ENCODE data around the gene TRAPPC12. TPM values are rescaled to one million over a fixed set of nuclear protein-coding genes. Genes with fewer than 3 reads are reported as not detected.

TRAPPC12 gene
- total and polyA plus RNA-seq, 4 experiments from 2014 or later = 18.0 to 137 (median 94.7) TPM

- Histone ChIP-seq H3K4me1 (ENCODE audit: insufficient read depth, low read length) (no peaks in the 10 kb centered on the region), H3K4me3 (ENCODE audit: low read length in 2 of 2) (no peak overlapping the region), H3K9me3 (ENCODE audit: control insufficient read depth in 1 of 2, low read length in 2 of 2) (no peaks in the 10 kb centered on the region), H3K27ac (ENCODE audit: low read depth, low read length) (no peak overlapping the region), H3K27me3 (ENCODE audit: insufficient read depth, low read length) (no peaks in the 10 kb centered on the region), H3K36me3 (ENCODE audit: insufficient read depth, low read length) (no peaks in the 10 kb centered on the region)
- Mint-ChIP-seq H3K4me1 (no peaks in the 10 kb centered on the region), H3K9me3 (no peaks in the 10 kb centered on the region), H3K27ac (no peak overlapping the region), H3K27me3 (no peaks in the 10 kb centered on the region), H3K36me3 (no peaks in the 10 kb centered on the region), H3K4me3 (no peak overlapping the region)
- POLR2A ChIA-PET (ENCODE audit: partially characterized antibody) = no interaction called here
- CTCF ChIA-PET (ENCODE audit: partially characterized antibody) = no interaction called here
- DNase-seq = no peak
- intact Hi-C loops (cut with micrococcal nuclease) = no loop called here
Observed at GRCh38 chr2:3527886-3528785, 148.6 kb downstream of the TRAPPC12 start.

Other genes starting within 250 kb of the TRAPPC12 start
- 10 to 100 TPM; 18.2 to 20.4 TPM for gene EIPR1, start 1.9 kb upstream of the TRAPPC12 start, total RNA-seq
- 10 to 100 TPM; 31.9 to 48.0 TPM for gene EIPR1, start 1.9 kb upstream of the TRAPPC12 start, polyA plus RNA-seq
- 10 to 100 TPM; 32.3 to 36.4 TPM for gene ADI1, start 139.8 kb downstream of the TRAPPC12 start, total RNA-seq
- 100 to 1,000 TPM in 1 of 2 donors, 10 to 100 TPM in 1; 52.5 to 115 TPM for gene ADI1, start 139.8 kb downstream of the TRAPPC12 start, polyA plus RNA-seq
- gene RNASEH1, start 178.6 kb downstream of the TRAPPC12 start, total RNA-seq = 10 to 100 TPM; 22.0 to 24.0 TPM
- gene RNASEH1, start 178.6 kb downstream of the TRAPPC12 start, polyA plus RNA-seq = 10 to 100 TPM; 30.6 to 43.1 TPM
- 1,000 to 10,000 TPM; 1,594 to 1,656 TPM for gene RPS7, start 195.6 kb downstream of the TRAPPC12 start, total RNA-seq
- gene RPS7, start 195.6 kb downstream of the TRAPPC12 start, polyA plus RNA-seq = 1,000 to 10,000 TPM in 1 of 2 donors, 100 to 1,000 TPM in 1; 904 to 1,178 TPM
- gene COLEC11, start 215.4 kb downstream of the TRAPPC12 start, total RNA-seq = not detected
- gene COLEC11, start 215.4 kb downstream of the TRAPPC12 start, polyA plus RNA-seq = under 1 TPM in 1 of 2 donors, not detected in 1; 0.30 TPM